RPMI7951 (cell line): ENCODE data around the gene KLHL6. TPM values are rescaled to one million over a fixed set of nuclear protein-coding genes. Genes with fewer than 3 reads are reported as not detected.

ENCODE experiments used
- DNase-seq: peaks from one replicate; pipeline ENCODE4 v3.0.0-alpha.2; 2012; ENCODE audit warnings: low read depth
- total RNA-seq: library from RNA; depleted of rRNA; stranded (reverse); fragments of >200 nt; shearing (Covaris generic); gene quantifications from 2 replicates; pipeline ENCODE4 v1.2.3, GENCODE V29; 2014

The KLHL6 gene
- total RNA-seq, 1 experiment from 2014 or later = not detected

GRCh38 chr3:183566880-183567279, 11.4 kb upstream of the KLHL6 start:
- DNase-seq = no peak

- no peak for DNase-seq
Measured at GRCh38 chr3:183564046-183564445, 8.5 kb upstream of the KLHL6 start.

- DNase-seq = no peak
Measured at GRCh38 chr3:183563536-183563874, 8.0 kb upstream of the KLHL6 start.

- no peak for DNase-seq
Measured at GRCh38 chr3:183560607-183561006, 5.1 kb upstream of the KLHL6 start.

- DNase-seq = no peak
Measured at GRCh38 chr3:183558495-183558894, 3.0 kb upstream of the KLHL6 start.

- DNase-seq = no peak
Measured at GRCh38 chr3:183556722-183557121, 1.2 kb upstream of the KLHL6 start.

- no peak for DNase-seq
Measured at GRCh38 chr3:183554377-183554776, 1.1 kb downstream of the KLHL6 start.

GRCh38 chr3:183553334-183554026, 2.0 kb downstream of the KLHL6 start:
- no peak for DNase-seq

GRCh38 chr3:183551930-183552329, 3.6 kb downstream of the KLHL6 start:
- DNase-seq = no peak

GRCh38 chr3:183548262-183548769, 7.2 kb downstream of the KLHL6 start:
- peak; percentile 37 for DNase-seq

- DNase-seq = no peak
Measured at GRCh38 chr3:183546625-183547024, 8.9 kb downstream of the KLHL6 start.

GRCh38 chr3:183545708-183546107, 9.8 kb downstream of the KLHL6 start:
- DNase-seq = no peak

GRCh38 chr3:183542355-183542754, 13.2 kb downstream of the KLHL6 start:
- DNase-seq = no peak

GRCh38 chr3:183541738-183542137, 13.8 kb downstream of the KLHL6 start:
- DNase-seq = no peak

GRCh38 chr3:183541235-183541655, 14.3 kb downstream of the KLHL6 start:
- DNase-seq = no peak

GRCh38 chr3:183540501-183541234, 14.8 kb downstream of the KLHL6 start:
- no peak for DNase-seq

- no peak for DNase-seq
Measured at GRCh38 chr3:183539811-183540210, 15.7 kb downstream of the KLHL6 start.

GRCh38 chr3:183538486-183538885, 17.0 kb downstream of the KLHL6 start:
- no peak for DNase-seq

- peak; percentile 24 for DNase-seq
Measured at GRCh38 chr3:183537295-183537730, 18.2 kb downstream of the KLHL6 start.

GRCh38 chr3:183536238-183536880, 19.1 kb downstream of the KLHL6 start:
- DNase-seq = no peak

GRCh38 chr3:183534249-183534648, 21.3 kb downstream of the KLHL6 start:
- DNase-seq = no peak

GRCh38 chr3:183533412-183534132, 21.9 kb downstream of the KLHL6 start:
- DNase-seq = no peak
